Measurements from ENCODE around the gene ULK3.

- no peak for TF ChIP-seq CTCF (conservative IDR thresholded peaks at IDR 0.05; ENCODE audit: low read depth, low read length)
- no peak for TF ChIP-seq EZH2 (IDR thresholded peaks at IDR 0.05; ENCODE audit: borderline replicate concordance, low read depth, low read length, poor library complexity, severe bottlenecking)
Measured at GRCh38 chr15:74802290-74802689, 40.7 kb downstream of the ULK3 start.

Data from A673 (cell line).